HG03066 (cell line): ENCODE measurements around the gene ME3.

Experiments
- ATAC-seq: cut with Tn5 transposase; IDR thresholded peaks from one replicate; pipeline ENCODE4 v1.9.1; 2021; ENCODE audit warnings: low read depth; ENCODE audit not compliant: unreplicated experiment

Gene ME3

DNA sequence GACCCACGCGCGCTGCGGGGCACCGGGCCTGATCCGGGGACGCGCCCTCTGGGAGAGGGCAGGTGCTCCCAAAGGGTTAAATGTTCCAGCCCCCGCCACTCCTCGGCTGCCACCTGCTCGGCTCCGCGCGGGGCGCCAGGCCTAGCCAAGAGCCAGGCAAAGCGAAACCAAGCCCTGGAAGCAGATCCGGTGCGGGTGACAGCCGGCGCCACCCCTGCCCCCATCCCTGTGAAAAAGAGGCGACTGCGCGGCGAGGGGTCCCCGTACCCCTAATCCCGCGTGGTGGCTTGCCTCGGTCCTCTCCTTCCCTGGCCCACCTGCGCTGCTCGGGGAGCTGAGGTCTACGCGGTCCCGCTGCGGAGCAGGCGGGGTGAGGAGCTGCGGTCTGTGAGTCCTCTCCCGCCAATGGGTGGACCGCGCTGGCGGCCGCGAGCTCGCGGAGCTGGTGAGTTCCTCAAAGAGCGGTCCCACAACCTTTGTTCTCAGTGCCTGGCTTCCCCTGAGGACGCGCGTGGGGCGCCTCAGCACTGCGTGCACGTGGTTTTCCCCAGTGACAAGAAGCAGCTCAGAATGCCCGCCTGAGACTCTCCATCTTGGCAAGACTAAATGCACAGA, at the start of gene ME3:
Gene ME3 (minus strand): TSS at position 610 of the 615 bp plus-strand sequence.
- no peak for ATAC-seq

DNA sequence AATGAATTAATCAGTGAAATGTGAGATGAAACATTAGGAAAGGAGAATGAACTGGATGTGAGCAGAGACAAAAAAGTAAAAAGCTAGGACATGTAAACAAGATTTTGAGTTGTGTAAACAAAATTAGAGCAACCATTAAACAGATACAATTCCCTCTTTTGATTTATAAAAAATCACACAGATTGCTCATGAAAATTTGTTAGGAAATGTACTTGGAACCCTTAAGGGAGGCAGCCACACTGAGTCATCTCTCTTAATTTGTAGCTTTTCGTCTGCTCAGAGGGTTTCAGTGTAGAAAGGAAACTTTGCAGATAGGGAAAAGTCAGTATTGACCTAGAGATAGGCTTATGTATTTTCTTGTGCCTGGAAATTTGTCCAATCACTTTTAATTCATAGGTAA, 49.6 kb upstream of the ME3 start:
- ATAC-seq: no peak

DNA sequence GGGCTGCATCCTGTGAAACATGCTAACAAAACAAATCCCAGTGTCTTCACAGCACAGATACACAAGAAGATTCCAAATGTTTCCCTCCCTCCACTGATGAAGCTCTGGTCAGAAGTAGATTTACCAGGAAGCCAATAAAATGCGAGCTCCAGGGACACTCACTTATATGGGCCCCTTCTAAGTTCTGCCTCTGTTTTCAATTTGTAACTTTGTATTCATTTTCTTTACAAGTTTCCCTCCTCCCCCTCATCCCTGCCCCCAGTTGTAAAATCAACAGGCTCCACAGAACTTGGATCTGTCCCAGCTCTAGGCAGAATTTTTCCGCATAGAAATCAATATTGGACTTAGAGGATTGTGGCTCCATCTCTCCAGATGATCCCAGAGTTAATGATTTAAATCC, 48.1 kb upstream of the ME3 start:
- ATAC-seq: no peak

DNA sequence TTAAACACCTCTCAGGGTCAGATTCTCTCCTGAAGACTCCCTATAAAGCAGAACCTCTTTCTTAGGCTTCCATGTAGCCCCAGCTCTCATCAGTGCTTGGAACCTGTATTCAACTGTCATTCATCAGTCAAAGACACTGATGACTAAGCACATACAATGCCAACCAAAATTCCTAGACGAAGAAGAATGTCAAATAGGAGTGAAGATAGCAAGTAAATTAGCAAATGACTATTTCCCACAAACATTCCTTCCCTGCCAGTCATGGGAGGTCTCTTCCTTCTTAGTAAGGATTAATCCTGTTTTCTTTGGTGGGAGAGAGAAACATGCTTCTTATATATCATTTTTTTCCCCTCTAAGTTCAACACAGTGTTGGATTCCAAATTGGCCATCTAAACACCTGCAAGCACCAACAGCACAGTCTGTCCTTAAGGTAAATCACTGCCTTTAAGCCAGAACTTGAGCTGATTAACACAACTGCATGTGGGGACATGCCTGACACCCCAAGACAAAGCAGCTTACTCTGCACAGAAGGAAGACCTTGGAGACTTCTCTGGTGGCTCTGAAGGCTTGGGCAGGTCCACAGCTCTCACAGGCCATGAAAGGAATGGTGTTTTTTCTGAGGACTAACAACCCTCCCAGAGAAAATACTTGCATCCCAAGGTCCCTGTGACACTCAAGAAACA, 47.5 kb upstream of the ME3 start:
- no peak for ATAC-seq

DNA sequence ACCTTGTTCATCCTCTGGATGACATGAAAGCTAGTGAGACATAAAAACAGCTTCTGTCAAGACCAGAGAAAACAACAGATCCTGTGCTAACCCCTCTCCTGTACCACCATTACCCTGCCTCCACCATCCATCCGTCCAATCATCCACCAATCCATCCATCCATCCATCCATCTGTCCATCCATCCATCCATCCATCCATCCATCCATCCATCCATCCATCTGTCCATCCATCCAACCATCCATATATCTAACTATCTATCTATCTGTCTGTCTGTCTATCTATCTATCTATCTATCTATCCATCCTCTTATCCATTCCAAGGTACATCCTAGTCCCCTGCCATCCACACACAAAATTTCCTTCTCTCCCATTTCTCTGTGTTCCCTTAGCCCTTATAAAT, 46.6 kb upstream of the ME3 start:
- ATAC-seq: no peak

DNA sequence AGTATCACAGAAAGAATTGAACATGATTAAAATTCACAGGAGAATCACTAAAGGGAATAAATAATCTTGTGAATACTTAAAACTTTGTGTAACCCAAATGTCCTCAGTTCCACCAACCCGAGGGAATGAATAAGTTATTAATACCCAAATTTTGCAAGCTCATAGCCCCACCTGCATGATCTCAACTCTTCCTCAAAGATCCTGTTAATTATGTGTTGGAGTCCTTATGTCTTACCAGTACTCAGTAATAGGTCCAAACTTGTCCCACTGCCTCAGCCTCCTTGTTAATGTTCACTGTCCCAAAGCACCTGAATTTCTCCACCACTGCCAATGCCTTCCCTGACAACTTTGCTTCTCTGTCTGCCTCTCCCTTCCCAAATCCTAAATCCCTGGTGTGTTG, 46.1 kb upstream of the ME3 start:
- ATAC-seq: no peak

DNA sequence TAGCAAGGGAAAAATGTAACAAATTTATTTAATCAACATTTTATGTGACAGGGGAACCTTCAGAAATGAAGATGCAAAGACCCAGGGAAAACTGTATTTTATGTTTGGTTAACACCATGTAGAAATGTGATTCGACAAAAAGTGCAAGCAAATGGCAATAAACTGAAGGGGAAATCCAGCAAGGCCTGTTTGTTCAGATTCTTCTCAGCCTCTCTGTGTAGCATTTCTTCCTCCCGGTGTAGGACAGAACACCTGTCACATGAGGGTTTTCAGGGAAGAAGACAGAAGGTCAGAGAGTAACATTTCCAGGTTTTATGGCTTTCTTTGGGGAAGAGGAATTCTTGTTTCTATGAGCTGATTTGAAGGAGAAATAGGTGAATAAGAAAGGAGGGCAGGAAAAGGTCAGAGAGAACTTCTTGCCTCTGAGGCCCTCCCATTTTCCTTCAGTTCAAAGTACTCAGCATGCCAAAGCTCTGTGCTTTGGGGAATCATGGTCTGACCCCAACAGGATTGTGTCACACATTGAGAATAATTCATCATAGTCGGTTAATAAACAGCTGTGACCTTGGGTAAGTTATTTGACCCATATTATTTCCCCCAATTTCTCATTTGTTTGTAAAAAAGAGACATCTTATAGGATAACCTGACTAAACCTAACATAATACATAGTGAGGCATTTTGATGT, 45.5 kb upstream of the ME3 start:
- no peak for ATAC-seq

DNA sequence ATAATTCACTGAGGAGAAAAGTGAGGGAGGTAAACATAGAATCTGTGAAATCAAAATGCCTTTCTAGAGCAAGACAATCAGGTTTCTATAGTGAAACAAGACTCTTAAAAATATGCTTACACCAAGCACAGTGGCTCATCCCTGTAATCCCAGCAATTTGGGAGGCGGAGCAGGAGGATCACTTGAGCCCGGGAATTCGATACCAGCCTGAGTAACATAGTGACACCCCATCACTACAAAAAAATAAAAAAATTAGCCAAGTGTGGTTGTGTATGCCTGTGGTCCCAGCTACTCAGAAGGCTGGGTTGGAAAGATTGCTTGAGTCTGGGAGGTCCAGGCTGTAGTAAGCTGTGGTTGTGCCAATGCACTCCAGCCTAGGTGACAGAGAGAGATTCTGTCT, 43.2 kb upstream of the ME3 start:
- ATAC-seq: no peak

DNA sequence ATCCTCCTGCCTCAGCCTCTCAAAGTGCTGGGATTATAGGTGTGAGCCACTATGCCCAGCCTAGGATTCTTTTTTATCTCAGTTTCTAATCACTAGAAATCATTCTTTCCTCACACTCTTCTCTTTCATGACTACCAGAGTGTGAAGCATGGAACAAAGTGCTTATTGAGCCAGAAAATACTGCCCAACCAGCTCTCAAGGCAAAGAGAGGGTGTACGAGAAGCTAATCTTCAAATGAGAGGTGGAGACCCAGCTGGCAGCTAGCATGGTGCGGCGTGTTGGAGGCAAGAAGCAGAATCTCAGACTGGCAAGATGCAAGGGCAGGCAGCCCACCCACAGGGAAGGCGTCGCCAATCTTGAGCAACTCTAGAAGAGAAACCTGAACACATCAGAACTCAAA, 41.1 kb upstream of the ME3 start:
- no peak for ATAC-seq

DNA sequence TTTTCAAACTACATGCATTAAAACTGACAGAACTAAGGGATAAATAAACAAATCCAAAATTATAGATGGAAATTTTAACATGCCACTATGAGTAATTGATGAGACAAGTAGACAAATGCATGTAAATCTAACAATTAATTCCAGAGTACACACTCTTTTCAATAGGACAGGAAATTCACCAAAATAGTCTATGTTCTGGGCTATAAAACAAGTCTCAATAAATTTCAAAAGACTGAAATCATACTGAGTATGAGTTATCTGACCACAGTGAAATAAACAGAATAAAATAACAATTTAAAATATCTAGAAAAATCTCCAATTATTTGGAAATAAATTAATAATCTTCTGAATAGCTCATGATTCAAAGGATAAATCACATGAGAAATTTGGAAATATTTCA, 38.5 kb upstream of the ME3 start:
- ATAC-seq: no peak

DNA sequence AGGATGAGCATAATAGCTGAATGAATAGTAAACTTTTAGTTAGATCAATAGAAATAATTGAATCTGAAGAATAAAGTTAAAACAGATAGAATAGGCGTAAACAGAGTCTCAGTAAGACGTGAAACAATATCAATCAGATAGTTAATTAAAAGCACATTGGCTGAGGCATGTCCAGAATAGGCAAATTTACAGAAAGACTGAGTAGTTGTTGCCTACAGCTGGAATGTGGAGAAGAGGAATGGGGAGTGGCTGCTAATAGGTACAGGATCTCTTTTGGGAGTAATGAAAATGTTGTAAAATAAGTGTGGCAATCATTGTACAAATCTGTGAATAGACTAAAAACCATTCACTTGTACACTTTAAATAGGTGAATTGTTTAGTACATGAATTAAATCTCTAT, 36.3 kb upstream of the ME3 start:
- no peak for ATAC-seq

DNA sequence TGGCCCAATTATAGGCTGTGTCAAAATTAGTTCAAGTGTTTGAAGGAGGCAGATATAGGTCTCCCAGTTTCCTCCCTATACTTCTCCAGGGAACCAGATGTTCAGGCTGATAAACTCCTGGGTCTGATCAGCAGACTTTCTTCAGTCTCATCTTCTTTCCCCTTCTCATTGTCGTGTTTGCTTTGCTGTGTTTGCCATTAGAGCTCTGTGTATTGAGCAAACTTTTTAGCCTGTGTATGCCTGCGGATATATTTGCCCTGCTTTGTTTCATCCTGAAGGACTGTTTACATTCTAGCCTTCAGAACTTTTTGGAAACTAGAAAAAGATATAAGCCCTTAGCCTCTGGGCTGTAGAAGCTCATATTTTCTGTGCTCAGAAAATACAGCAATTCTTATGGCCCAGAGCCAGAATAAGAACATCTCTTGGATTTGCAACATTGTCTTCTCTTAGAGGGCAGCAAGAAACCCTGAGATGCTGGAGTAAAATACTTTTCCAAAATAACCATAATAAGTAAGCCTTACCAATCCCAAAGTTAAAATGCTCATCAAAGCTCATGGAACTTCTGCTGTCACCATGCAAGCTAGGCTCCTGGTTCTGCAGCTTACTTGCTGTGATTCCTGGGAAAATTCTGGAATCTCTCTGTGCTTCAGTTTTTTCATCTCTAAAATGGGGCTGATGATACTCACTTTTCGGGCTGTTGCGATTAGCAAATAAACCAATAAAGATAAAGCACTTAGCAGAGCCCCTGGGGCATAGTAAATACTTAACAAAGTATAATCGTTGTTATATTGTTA, 34.1 kb upstream of the ME3 start:
- no peak for ATAC-seq

DNA sequence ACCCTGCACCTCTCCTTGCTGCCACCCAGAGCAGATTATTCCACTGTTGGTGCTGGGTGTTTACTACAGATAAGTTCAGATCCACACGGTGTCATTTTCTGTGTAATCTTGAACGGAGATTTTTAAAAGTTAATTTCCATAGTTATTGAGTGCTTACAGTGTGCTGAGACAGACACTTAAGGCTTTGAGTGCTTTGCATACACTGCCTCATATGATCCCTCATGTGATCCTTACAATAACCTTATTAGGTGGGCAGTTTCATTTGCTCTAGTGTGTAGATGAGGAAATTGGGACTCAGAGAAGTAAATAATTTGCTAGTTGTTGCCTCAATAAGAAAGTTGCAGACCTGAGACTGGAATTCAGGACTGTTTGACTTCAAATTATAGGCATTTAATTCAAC, 32.3 kb upstream of the ME3 start:
- ATAC-seq: no peak

DNA sequence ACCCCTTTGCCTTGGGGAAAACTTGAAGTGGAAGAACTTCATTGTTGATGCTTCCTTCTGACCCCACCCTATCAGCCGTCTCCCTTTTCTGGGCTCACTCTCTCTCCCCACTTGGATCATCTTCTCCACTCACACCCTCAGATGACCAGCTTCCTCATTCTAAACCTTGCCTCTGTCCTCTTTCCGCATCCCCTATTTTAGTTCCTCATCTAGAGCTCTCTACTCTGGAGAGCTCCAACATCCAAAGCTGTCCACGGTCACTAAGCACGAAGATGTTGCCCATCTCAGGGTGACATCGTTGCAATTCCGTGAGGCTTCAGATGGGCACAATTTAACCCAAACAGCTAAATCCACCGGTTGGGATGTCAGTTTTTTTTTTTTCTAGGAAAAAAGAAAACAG, 31.6 kb upstream of the ME3 start:
- no peak for ATAC-seq

DNA sequence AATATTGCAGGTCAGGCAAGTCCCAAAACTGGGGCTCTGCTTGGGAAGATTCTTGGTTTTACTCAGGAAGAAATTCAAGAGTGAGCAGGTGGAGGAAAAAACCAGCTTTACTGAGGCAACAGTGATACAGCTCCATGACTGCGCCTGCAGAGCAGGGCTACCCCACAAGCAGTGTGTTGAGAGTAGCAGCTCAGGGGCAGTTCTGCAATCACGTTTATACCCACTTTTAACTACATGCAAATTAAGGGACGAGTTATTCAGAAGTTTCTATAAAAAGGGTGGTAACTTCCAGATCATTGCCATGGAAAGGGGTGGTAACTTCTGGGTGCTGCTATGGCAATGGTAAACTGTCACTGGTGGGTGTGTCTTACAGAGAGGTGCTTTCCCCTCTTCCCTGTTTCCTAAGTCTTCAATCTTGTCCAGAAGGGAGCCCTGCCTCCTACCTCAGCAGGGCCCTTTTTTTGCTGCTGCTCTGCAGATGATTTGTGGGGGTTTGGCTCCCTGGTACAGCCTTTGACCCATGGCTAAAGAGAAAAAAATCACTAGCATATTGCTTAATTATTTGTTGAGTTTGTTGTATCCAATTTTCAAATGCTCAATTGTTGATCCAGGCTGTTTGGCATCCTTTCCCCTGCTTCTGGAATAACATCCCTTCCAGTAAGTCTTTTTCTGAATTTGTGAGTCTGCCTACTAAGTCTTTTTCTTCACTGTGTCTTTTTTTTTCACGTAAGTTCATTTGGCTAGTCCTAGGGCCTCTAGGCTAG, 30.0 kb upstream of the ME3 start:
- ATAC-seq: no peak

DNA sequence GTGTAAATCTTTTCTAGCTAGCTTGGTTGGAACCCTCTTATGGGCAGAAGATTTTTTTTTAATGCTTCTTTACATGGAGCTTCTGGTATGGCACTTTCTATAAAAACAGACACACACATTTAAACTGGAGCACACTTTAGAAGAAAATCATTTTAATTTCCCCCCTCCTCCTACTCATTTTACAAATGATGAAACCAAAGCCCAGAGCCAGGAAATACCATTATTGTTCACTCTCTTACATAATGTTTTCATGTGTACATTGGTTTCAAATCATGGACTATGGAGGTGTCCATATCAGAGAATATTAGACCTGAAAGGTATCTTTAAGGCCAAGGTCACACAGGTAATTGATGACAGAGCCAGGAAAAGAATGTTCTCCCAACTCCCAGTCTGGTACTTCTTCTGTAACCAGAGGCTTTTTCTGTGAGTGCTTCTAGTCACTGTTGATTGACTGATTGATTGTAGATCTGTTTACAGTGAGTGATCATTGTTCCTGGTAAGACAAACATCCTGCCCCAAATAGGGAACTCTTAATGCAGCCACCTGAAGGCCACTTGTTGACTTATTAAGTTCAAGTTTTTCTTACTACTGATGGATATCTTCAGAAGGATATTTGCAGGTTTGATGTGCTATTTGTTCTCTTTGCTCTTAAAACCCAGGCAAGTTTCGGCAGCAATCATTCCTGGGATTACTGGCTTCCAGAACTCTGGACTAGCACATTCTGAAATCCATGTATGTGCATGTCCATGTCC, 26.8 kb upstream of the ME3 start:
- no peak for ATAC-seq

DNA sequence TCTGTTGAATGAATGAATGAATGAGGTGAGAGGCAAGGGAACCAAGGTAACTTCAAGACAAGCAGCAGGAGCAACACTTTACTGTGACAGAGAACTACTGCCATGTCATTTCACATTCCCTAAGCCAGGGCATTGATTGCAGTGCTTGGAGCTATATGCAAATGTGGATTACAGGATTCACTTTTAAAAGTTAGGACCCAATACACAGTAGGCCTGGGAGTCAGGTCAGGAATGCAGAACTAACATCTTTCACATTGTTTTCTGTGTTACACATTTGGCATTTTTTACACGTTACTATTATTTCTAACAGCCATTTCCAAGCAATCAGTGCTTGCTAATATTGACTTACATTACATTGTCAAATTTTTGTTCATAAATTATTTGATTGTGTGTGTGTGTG, 26.2 kb upstream of the ME3 start:
- no peak for ATAC-seq

DNA sequence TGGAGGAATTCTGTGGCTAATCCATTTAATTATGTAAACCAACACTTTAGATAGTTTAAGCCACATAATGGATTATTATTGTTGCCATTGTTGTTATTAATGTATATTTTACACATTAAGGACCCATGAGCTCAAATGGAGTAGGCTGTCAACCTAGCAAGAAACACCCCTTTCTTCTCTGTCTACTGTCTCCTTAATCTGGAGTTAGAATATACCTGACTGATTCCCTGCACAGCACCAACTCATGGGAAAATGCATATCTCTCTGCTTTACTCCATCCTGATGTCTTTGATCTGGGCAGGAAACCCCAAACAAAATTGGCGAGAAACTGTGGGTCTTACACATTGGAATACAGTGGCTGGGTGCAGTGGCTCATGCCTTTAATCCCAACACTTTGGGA, 24.0 kb upstream of the ME3 start:
- no peak for ATAC-seq

DNA sequence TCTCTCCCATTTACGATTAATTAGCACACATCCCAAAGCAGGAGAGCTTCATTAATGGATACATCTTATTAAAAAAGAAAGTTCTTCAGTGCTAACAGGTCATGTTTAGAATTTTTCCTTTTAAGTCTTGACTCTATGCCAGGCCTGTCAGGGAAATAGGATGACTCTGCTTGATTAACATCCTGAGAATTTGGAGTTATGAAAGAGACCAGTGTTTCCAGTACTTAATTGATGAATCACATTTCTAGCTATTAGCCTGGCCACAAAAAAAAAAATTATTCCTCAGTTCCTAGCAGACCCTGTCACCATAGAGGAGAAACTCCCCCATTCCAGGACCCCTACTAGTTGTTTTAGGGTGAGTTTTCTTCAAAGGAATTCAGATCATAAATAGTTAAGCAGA, 23.6 kb upstream of the ME3 start:
- no peak for ATAC-seq

DNA sequence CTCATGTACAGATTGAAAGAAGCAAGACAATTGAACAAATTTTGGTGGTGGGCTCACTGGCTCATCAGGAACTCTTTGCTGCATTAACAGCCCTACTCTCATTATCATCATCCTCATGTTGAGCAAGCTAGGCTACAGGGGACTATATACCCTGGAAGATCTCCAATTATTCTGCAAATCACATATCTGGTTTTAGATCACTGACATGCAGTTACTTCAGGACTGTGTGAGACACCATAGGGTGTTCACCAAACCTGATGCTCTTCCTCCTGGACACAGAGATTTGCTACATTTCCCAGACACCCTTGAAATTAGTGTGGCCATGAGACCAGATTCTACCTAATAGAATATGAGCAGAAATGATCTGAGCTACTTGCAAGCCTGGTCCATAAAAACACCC, 23.0 kb upstream of the ME3 start:
- ATAC-seq: no peak
